Measurements from ENCODE around the gene ZIK1.

- no peak for TF ChIP-seq JUND (IDR thresholded peaks at IDR 0.05)
- TF ChIP-seq MAX (IDR thresholded peaks at IDR 0.05) = no peak
- no peak for TF ChIP-seq POLR2A (IDR thresholded peaks at IDR 0.05; ENCODE audit: borderline replicate concordance, extremely low read depth, insufficient read depth, insufficient read length)
- no peak for TF ChIP-seq RAD21 (IDR thresholded peaks at IDR 0.05; ENCODE audit: low read depth)
- no peak for TF ChIP-seq POLR2AphosphoS5 (IDR thresholded peaks at IDR 0.05; ENCODE audit: low read depth, low read length)
- TF ChIP-seq TCF7L2 (IDR thresholded peaks at IDR 0.05; ENCODE audit: borderline replicate concordance, extremely low read depth, insufficient read depth, insufficient read length) = no peak
- TF ChIP-seq CTCF (IDR thresholded peaks at IDR 0.05 in 2 of 3, conservative IDR thresholded peaks at IDR 0.05 in 1 of 3; ENCODE audit: borderline replicate concordance in 1 of 3, insufficient read depth in 1 of 3, low read depth in 2 of 3, low read length in 2 of 3) = no peak
- TF ChIP-seq REST (IDR thresholded peaks at IDR 0.05; ENCODE audit: low read depth) = no peak
- TF ChIP-seq EZH2 (IDR thresholded peaks at IDR 0.05) = no peak
- no peak for TF ChIP-seq ZBTB33 (IDR thresholded peaks at IDR 0.05; ENCODE audit: extremely low read depth, insufficient replicate concordance, low read length)
- no peak for TF ChIP-seq ZFX (IDR thresholded peaks at IDR 0.05)
- no peak for TF ChIP-seq ATF3 (IDR thresholded peaks at IDR 0.05)
- TF ChIP-seq YY1 (IDR thresholded peaks at IDR 0.05; ENCODE audit: extremely low read depth, insufficient replicate concordance, low read depth, low read length) = no peak
These were observed 7.3 kb upstream of the ZIK1 start for GRCh38 chr19:57576661-57577060.
